DND-41 (cell line): ENCODE data around the gene MAS1L.
"Not testable (repeated sequence)": the region's sequence is repeated elsewhere in the genome, so short reads cannot be mapped to it uniquely, and the experiment has no call there.

Experiments used
- ATAC-seq: fragments of 200-7000 bp; cut with Tn5 transposase; 3 replicates; pipeline ENCODE4 v1.9.1; 2021; ENCODE audit warnings: low read depth; ENCODE audit not compliant: insufficient read depth
- DNase-seq: peaks from one replicate; pipeline ENCODE4 v3.0.0-alpha.2; 2020
- H2AFZ ChIP-seq: 2 replicates; pipeline ENCODE4 v1.6.0; 2012; ENCODE audit warnings: low read depth, low read length
- H3K27ac ChIP-seq: 2 replicates; pipeline ENCODE4 v1.5.1; 2012; ENCODE audit warnings: low read length, inconsistent platforms
- H3K27me3 ChIP-seq: fragments of 200-600 bp; sonication (generic); 2 replicates; pipeline ENCODE4 v1.6.0; 2012; ENCODE audit warnings: low read length, mild to moderate bottlenecking, inconsistent platforms; ENCODE audit not compliant: insufficient read depth, poor library complexity
- H3K36me3 ChIP-seq: 2 replicates; pipeline ENCODE4 v1.5.1; 2012; ENCODE audit warnings: low read length, inconsistent platforms; ENCODE audit not compliant: insufficient read depth
- H3K4me1 ChIP-seq: 2 replicates; pipeline ENCODE4 v1.5.1; 2012; ENCODE audit warnings: mild to moderate bottlenecking, low read length; ENCODE audit not compliant: insufficient read depth
- H3K4me2 ChIP-seq: 2 replicates; pipeline ENCODE4 v1.6.0; 2012; ENCODE audit warnings: mild to moderate bottlenecking, moderate library complexity, low read length, inconsistent platforms; ENCODE audit not compliant: insufficient read depth
- H3K4me3 ChIP-seq, 2 experiments: fragments of 200-600 bp in 1 of 2; shearing (Covaris generic) in 1 of 2; 2 replicates each; pipeline ENCODE4 v1.5.1; 2012 to 2016; ENCODE audit warnings: inconsistent platforms in 2 of 2, low read length in 2 of 2, mild to moderate bottlenecking in 2 of 2, low read depth in 1 of 2, moderate library complexity in 1 of 2
- H3K79me2 ChIP-seq: 2 replicates; pipeline ENCODE4 v1.6.0; 2012; ENCODE audit warnings: low read length, inconsistent platforms; ENCODE audit not compliant: insufficient read depth
- H3K9ac ChIP-seq: 2 replicates; pipeline ENCODE4 v1.6.0; 2012; ENCODE audit warnings: low read depth, mild to moderate bottlenecking, inconsistent platforms, low read length, moderate library complexity
- H3K9me3 ChIP-seq: 2 replicates; pipeline ENCODE4 v1.5.1; 2012; ENCODE audit warnings: low read length, moderate library complexity, mild to moderate bottlenecking, inconsistent platforms; ENCODE audit not compliant: insufficient read depth, severe bottlenecking
- H4K20me1 ChIP-seq: 2 replicates; pipeline ENCODE4 v1.6.0; 2012; ENCODE audit warnings: low read length; ENCODE audit not compliant: insufficient read depth
- CTCF ChIP-seq: IDR thresholded peaks from 2 replicates; pipeline ENCODE4 v1.5.1; 2012; ENCODE audit warnings: borderline replicate concordance, low read length, moderate library complexity, mild to moderate bottlenecking; ENCODE audit not compliant: poor library complexity, severe bottlenecking; ENCODE audit errors: extremely low read depth
- EZH2 ChIP-seq: IDR thresholded peaks from 3 replicates; pipeline ENCODE4 v1.6.1; 2012; ENCODE audit warnings: borderline replicate concordance, low read depth, mild to moderate bottlenecking, moderate library complexity, low read length, inconsistent platforms; ENCODE audit not compliant: severe bottlenecking

Gene MAS1L

GRCh38 chr6:29442719-29443118, 45.0 kb downstream of the MAS1L start:
- H3K79me2 ChIP-seq = no peaks in the 10 kb centered on the region
- H3K27me3 ChIP-seq = no peaks in the 10 kb centered on the region
- no peak overlapping the region for H2AFZ ChIP-seq
- no peak overlapping the region for H3K4me3 ChIP-seq
- no peak overlapping the region for H3K4me2 ChIP-seq
- no peaks in the 10 kb centered on the region for H3K9me3 ChIP-seq
- no peaks in the 10 kb centered on the region for H4K20me1 ChIP-seq
- no peaks in the 10 kb centered on the region for H3K36me3 ChIP-seq
- no peak for ATAC-seq
- no peak for TF ChIP-seq CTCF
- no peaks in the 10 kb centered on the region for H3K4me1 ChIP-seq
- no peak overlapping the region for H3K27ac ChIP-seq
- DNase-seq = no peak
- no peak overlapping the region for H3K9ac ChIP-seq

- DNase-seq (no peak), ATAC-seq (no peak)
- no peaks in the 10 kb centered on the region for H3K4me1 ChIP-seq
- no peak within 1 kb of the TSS for H3K4me2 ChIP-seq
- no peak for TF ChIP-seq EZH2
- TF ChIP-seq CTCF = no peak
- H3K4me3 ChIP-seq = no peak within 1 kb of the TSS
- H3K9ac ChIP-seq = no peak within 1 kb of the TSS
- no peaks in the 10 kb centered on the region for H3K36me3 ChIP-seq
- no peaks in the 10 kb centered on the region for H4K20me1 ChIP-seq
- H3K27me3 ChIP-seq = no peaks in the 10 kb centered on the region
- H3K27ac ChIP-seq = no peak within 1 kb of the TSS
- no peak within 1 kb of the TSS for H2AFZ ChIP-seq
- no peaks in the 10 kb centered on the region for H3K9me3 ChIP-seq
- no peaks in the 10 kb centered on the region for H3K79me2 ChIP-seq
These were observed 48.8 kb downstream of the MAS1L start, which contains the start of gene OR10C1 for GRCh38 chr6:29439006-29439405. Gene OR10C1 (plus strand): TSS chr6:29439306. CDS start chr6:29440016, 710 bp downstream.

- H3K27me3 ChIP-seq, H3K4me1 ChIP-seq, H3K79me2 ChIP-seq, H3K9ac ChIP-seq, DNase-seq, H3K9me3 ChIP-seq, ATAC-seq, H3K4me3 ChIP-seq, H3K36me3 ChIP-seq, H3K27ac ChIP-seq, H4K20me1 ChIP-seq, H2AFZ ChIP-seq, H3K4me2 ChIP-seq: not testable (repeated sequence)
These were observed 51.0 kb downstream of the MAS1L start for GRCh38 chr6:29436730-29437129.
